Parathyroid adenoma (tissue), 2 donors: ENCODE data around the gene ZXDB.
"Not testable (repeated sequence)": the region's sequence is repeated elsewhere in the genome, so short reads cannot be mapped to it uniquely, and the experiment has no call there.

ENCODE experiments used
- H2AFZ ChIP-seq: fragments of 300-600 bp; sonication (generic); one replicate; pipeline ENCODE4 v1.7.0; 2017; ENCODE audit warnings: antibody characterized with exemption, mild to moderate bottlenecking
- H3K27ac ChIP-seq: fragments of 300-600 bp; sonication (generic); one replicate; pipeline ENCODE4 v1.7.0; 2017
- H3K27me3 ChIP-seq: fragments of 300-600 bp; sonication (generic); one replicate; pipeline ENCODE4 v1.7.0; 2017; ENCODE audit warnings: low read length; ENCODE audit not compliant: control insufficient read depth, insufficient read depth
- H3K36me3 ChIP-seq: fragments of 300-600 bp; sonication (generic); one replicate; pipeline ENCODE4 v1.7.0; 2017; ENCODE audit warnings: low read length; ENCODE audit not compliant: control insufficient read depth, insufficient read depth
- H3K4me1 ChIP-seq: fragments of 300-600 bp; sonication (generic); one replicate; pipeline ENCODE4 v1.7.0; 2017; ENCODE audit warnings: control low read depth
- H3K4me2 ChIP-seq: fragments of 300-600 bp; sonication (generic); one replicate; pipeline ENCODE4 v1.7.0; 2017; ENCODE audit warnings: low read length
- H3K4me3 ChIP-seq: fragments of 300-600 bp; sonication (generic); one replicate; pipeline ENCODE4 v1.7.0; 2017; ENCODE audit warnings: low read depth, low read length
- H3K79me2 ChIP-seq: fragments of 300-600 bp; sonication (generic); one replicate; pipeline ENCODE4 v1.7.0; 2017; ENCODE audit warnings: control low read depth
- H3K9ac ChIP-seq: fragments of 300-600 bp; sonication (generic); one replicate; pipeline ENCODE4 v1.7.0; 2017; ENCODE audit warnings: mild to moderate bottlenecking
- H3K9me3 ChIP-seq: fragments of 300-600 bp; sonication (generic); one replicate; pipeline ENCODE4 v1.7.0; 2017; ENCODE audit warnings: low read length; ENCODE audit not compliant: control insufficient read depth
- TF ChIP-seq, protein P1 (sequence below): fragments of 300-600 bp; sonication (generic); IDR thresholded peaks from one replicate; pipeline ENCODE4 v1.7.0; 2017; ENCODE audit warnings: antibody characterized with exemption, mild to moderate bottlenecking
- donor health status: primary hyperparathyroidism.

Gene ZXDB

GRCh38 chrX:57595381-57595811 is 3.6 kb downstream of the ZXDB start:
- H3K9me3 ChIP-seq, result no peaks in the 10 kb centered on the region
- H3K27ac ChIP-seq, result no peak overlapping the region
- H3K79me2 ChIP-seq, result no peaks in the 10 kb centered on the region
- H3K4me1 ChIP-seq, result peaks cover 11% of the 10 kb centered on the region
- no peak overlapping the region for H3K9ac ChIP-seq
- no peak overlapping the region for H2AFZ ChIP-seq
- H3K36me3 ChIP-seq, result no peaks in the 10 kb centered on the region
- peak overlapping the region; percentile 42 for H3K4me2 ChIP-seq
- TF ChIP-seq, protein P1, sequence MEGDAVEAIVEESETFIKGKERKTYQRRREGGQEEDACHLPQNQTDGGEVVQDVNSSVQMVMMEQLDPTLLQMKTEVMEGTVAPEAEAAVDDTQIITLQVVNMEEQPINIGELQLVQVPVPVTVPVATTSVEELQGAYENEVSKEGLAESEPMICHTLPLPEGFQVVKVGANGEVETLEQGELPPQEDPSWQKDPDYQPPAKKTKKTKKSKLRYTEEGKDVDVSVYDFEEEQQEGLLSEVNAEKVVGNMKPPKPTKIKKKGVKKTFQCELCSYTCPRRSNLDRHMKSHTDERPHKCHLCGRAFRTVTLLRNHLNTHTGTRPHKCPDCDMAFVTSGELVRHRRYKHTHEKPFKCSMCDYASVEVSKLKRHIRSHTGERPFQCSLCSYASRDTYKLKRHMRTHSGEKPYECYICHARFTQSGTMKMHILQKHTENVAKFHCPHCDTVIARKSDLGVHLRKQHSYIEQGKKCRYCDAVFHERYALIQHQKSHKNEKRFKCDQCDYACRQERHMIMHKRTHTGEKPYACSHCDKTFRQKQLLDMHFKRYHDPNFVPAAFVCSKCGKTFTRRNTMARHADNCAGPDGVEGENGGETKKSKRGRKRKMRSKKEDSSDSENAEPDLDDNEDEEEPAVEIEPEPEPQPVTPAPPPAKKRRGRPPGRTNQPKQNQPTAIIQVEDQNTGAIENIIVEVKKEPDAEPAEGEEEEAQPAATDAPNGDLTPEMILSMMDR, result no peak
- peak overlapping the region; percentile 16 for H3K4me3 ChIP-seq
- no peaks in the 10 kb centered on the region for H3K27me3 ChIP-seq

DNA sequence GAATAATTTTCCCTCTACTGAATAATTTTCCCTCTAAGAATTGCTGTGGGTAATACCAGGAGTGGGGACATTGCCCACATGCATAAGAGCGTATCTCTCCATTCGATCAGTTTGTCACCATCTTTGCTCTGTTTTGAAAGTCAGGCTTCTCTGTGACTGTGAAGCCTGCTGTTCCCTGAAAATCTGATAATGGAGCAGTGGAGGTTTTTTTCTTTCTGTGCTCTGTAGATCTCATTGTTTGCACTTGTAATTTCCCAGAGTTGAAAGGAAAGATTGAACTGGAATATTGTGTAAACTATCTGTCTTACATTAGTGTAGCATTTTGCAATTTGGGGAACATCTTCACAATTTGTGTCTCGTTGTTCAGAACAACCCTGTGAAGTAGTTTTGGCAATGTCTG is 4.3 kb downstream of the ZXDB start:
- no peaks in the 10 kb centered on the region for H3K36me3 ChIP-seq
- no peaks in the 10 kb centered on the region for H3K27me3 ChIP-seq
- no peak overlapping the region for H3K9ac ChIP-seq
- no peaks in the 10 kb centered on the region for H3K9me3 ChIP-seq
- H2AFZ ChIP-seq, result no peak overlapping the region
- H3K79me2 ChIP-seq, result no peaks in the 10 kb centered on the region
- H3K4me1 ChIP-seq, result peaks cover 11% of the 10 kb centered on the region
- H3K27ac ChIP-seq, result peak overlapping the region; percentile 29
- peak overlapping the region; percentile 42 for H3K4me2 ChIP-seq
- TF ChIP-seq, protein P1, result no peak
- peak overlapping the region; percentile 11 for H3K4me3 ChIP-seq

GRCh38 chrX:57596516-57596915 is 4.7 kb downstream of the ZXDB start:
- peaks cover 11% of the 10 kb centered on the region for H3K4me1 ChIP-seq
- H3K79me2 ChIP-seq, result no peaks in the 10 kb centered on the region
- peak overlapping the region; percentile 42 for H3K4me2 ChIP-seq
- H3K36me3 ChIP-seq, result no peaks in the 10 kb centered on the region
- H3K4me3 ChIP-seq, result peak overlapping the region; percentile 11
- no peaks in the 10 kb centered on the region for H3K27me3 ChIP-seq
- no peak overlapping the region for H3K27ac ChIP-seq
- H3K9me3 ChIP-seq, result no peaks in the 10 kb centered on the region
- no peak overlapping the region for H3K9ac ChIP-seq
- no peak overlapping the region for H2AFZ ChIP-seq
- TF ChIP-seq, protein P1, result no peak

GRCh38 chrX:57607295-57608187 is 15.7 kb downstream of the ZXDB start:
- H3K9me3 ChIP-seq, result no peaks in the 10 kb centered on the region
- TF ChIP-seq, protein P1, result no peak
- H2AFZ ChIP-seq, result no peak overlapping the region
- no peaks in the 10 kb centered on the region for H3K27me3 ChIP-seq
- H3K9ac ChIP-seq, result no peak overlapping the region
- no peak overlapping the region for H3K4me2 ChIP-seq
- no peaks in the 10 kb centered on the region for H3K79me2 ChIP-seq
- no peaks in the 10 kb centered on the region for H3K4me1 ChIP-seq
- H3K27ac ChIP-seq, result no peak overlapping the region
- H3K36me3 ChIP-seq, result no peaks in the 10 kb centered on the region
- no peak overlapping the region for H3K4me3 ChIP-seq

DNA sequence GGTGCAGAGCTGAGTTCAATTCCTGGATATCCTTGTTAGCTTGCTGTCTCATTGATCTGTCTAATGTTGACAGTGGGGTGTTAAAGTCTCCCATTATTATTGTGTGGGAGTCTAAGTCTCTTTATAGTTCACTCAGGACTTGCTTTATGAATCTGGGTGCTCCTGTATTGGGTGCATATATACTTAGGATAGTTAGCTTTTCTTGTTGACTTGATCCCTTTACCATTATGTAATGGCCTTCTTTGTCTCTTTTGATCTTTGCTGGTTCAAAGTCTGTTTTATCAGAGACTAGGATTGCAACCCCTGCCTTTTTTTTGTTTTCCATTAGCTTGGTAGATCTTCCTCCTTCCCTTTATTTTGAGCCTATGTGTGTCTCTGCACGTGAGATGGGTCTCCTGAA is 21.5 kb downstream of the ZXDB start:
- not testable (repeated sequence) for H3K9me3 ChIP-seq, H3K4me2 ChIP-seq, H3K27ac ChIP-seq

DNA sequence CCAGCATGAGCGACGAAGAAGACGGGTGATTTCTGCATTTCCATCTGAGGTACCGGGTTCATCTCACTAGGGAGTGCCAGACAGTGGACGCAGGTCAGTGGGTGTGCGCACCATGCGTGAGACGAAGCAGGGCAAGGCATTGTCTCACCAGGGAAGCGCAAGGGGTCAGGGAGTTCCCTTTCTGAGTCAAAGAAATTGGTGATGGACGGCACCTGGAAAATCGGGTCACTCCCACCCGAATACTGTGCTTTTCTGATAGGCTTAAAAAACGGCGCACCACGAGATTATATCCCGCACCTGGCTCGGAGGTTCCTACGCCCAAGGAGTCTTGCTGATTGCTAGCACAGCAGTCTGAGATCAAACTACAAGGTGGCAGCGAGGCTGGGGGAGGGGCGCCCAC is 37.6 kb downstream of the ZXDB start:
- not testable (repeated sequence) for H3K9ac ChIP-seq

More for the DNA sequence above, 21.5 kb downstream of the ZXDB start:
- H3K36me3 ChIP-seq, H3K4me1 ChIP-seq, H3K9ac ChIP-seq, H3K27me3 ChIP-seq, H3K79me2 ChIP-seq, H3K4me3 ChIP-seq, H2AFZ ChIP-seq: not testable (repeated sequence)

More for the DNA sequence above, 37.6 kb downstream of the ZXDB start:
- not testable (repeated sequence) for H3K4me1 ChIP-seq, H3K79me2 ChIP-seq, H3K27ac ChIP-seq, H3K27me3 ChIP-seq, H3K4me3 ChIP-seq, H3K4me2 ChIP-seq, H3K9me3 ChIP-seq, H3K36me3 ChIP-seq, H2AFZ ChIP-seq
